Medulla oblongata (tissue), 1 donor: ENCODE results near the gene FAM237A.

ENCODE experiments used
- DNase-seq: peaks from one replicate; pipeline ENCODE4 v3.0.0-alpha.2; 2015; ENCODE audit errors: extremely low spot score

FAM237A gene

GRCh38 chr2:206642075-206643025 lies at the start of gene FAM237A:
TSS of gene FAM237A (plus strand) at chr2:206642487. CDS start at chr2:206644237, 1,750 bp downstream.
- peak; percentile 36 for DNase-seq

- no peak for DNase-seq
Observed at GRCh38 chr2:206597717-206598218, 44.5 kb upstream of the FAM237A start.

- DNase-seq, result no peak
Observed at GRCh38 chr2:206603243-206603642, 39.0 kb upstream of the FAM237A start.

GRCh38 chr2:206610451-206610850 lies 31.8 kb upstream of the FAM237A start:
- no peak for DNase-seq

- no peak for DNase-seq
Observed at GRCh38 chr2:206611191-206611590, 31.1 kb upstream of the FAM237A start.

- no peak for DNase-seq
Observed at GRCh38 chr2:206611736-206612135, 30.6 kb upstream of the FAM237A start.

GRCh38 chr2:206614811-206615210 lies 27.5 kb upstream of the FAM237A start:
- no peak for DNase-seq

GRCh38 chr2:206615417-206616089 lies 26.7 kb upstream of the FAM237A start:
- DNase-seq, result no peak

- DNase-seq, result no peak
Observed at GRCh38 chr2:206616151-206616550, 26.1 kb upstream of the FAM237A start.

GRCh38 chr2:206619011-206619410 lies 23.3 kb upstream of the FAM237A start:
- DNase-seq, result no peak

GRCh38 chr2:206626108-206626507 lies 16.2 kb upstream of the FAM237A start:
- DNase-seq, result no peak

- no peak for DNase-seq
Observed at GRCh38 chr2:206627632-206628031, 14.7 kb upstream of the FAM237A start.

GRCh38 chr2:206631340-206631739 lies 10.9 kb upstream of the FAM237A start:
- DNase-seq, result no peak

GRCh38 chr2:206635015-206635414 lies 7.3 kb upstream of the FAM237A start:
- no peak for DNase-seq

- no peak for DNase-seq
Observed at GRCh38 chr2:206639636-206640035, 2.7 kb upstream of the FAM237A start.

- no peak for DNase-seq
Observed at GRCh38 chr2:206641226-206641625, 1.1 kb upstream of the FAM237A start.

GRCh38 chr2:206647985-206648384 lies 5.7 kb downstream of the FAM237A start:
- no peak for DNase-seq

GRCh38 chr2:206657087-206657486 lies 14.8 kb downstream of the FAM237A start:
- no peak for DNase-seq

- no peak for DNase-seq
Observed at GRCh38 chr2:206665251-206665650, 23.0 kb downstream of the FAM237A start.

- DNase-seq, result no peak
Observed at GRCh38 chr2:206670531-206671319, 28.4 kb downstream of the FAM237A start.

GRCh38 chr2:206683546-206683945 lies 41.3 kb downstream of the FAM237A start:
- no peak for DNase-seq

GRCh38 chr2:206688453-206688852 lies 46.2 kb downstream of the FAM237A start:
- no peak for DNase-seq
